Measurements from ENCODE around the gene OR10C1. TPM values are rescaled to one million over a fixed set of nuclear protein-coding genes. Genes with fewer than 3 reads are reported as not detected.

OR10C1 gene
- polyA plus RNA-seq, 3 donors = not detected

- Mint-ChIP-seq H3K36me3 (no peaks in the 10 kb centered on the region), H3K27ac (no peak overlapping the region), H3K4me1 (no peaks in the 10 kb centered on the region), H3K27me3 (ENCODE audit: low read depth in 3 of 3) (peaks cover 0 to 2% (median 0%) of the 10 kb centered on the region in 3 donors), H3K4me3 (no peak overlapping the region), H3K9me3 (peaks cover 0 to 14% (median 2%) of the 10 kb centered on the region in 7 donors)
- Histone ChIP-seq H3K27ac (ENCODE audit: low read depth in 1 of 2, low read length in 2 of 2) (no peak overlapping the region), H3K79me2 (ENCODE audit: insufficient read depth, low read length) (no peaks in the 10 kb centered on the region), H3K27me3 (ENCODE audit: control insufficient read depth in 2 of 2, insufficient read depth in 2 of 2, low read length in 2 of 2) (no peaks in the 10 kb centered on the region), H3K4me3 (replicated peaks in 1 of 3; ENCODE audit: low read depth in 2 of 3, low read length in 3 of 3) (no peak overlapping the region), H3K36me3 (replicated peaks in 1 of 2; ENCODE audit: control insufficient read depth in 1 of 2, insufficient read depth in 2 of 2, low read length in 2 of 2) (no peaks in the 10 kb centered on the region), H2AFZ (ENCODE audit: insufficient read depth, low read depth, low read length, poor library complexity, severe bottlenecking) (no peak overlapping the region), H3K9me3 (replicated peaks in 1 of 2; ENCODE audit: control insufficient read depth in 1 of 2, insufficient read depth in 1 of 2, low read length in 2 of 2) (no peaks in the 10 kb centered on the region), H4K20me1 (ENCODE audit: insufficient read depth, low read length) (no peaks in the 10 kb centered on the region), H3K9ac (ENCODE audit: insufficient read depth, low read length, poor library complexity, severe bottlenecking) (no peak overlapping the region), H3K4me2 (replicated peaks; ENCODE audit: extremely low read depth, low read length, poor library complexity, severe bottlenecking) (no peak overlapping the region), H3K4me1 (ENCODE audit: control insufficient read depth in 1 of 2, insufficient read depth in 2 of 2, low read length in 2 of 2) (no peaks in the 10 kb centered on the region)
- no peak for DNase-seq
- no peak for TF ChIP-seq CTCF (IDR thresholded peaks at IDR 0.05)
- intact Hi-C loops (cut with micrococcal nuclease) = no loop called here
- WGBS (ENCODE audit: insufficient coverage) = 87% methylated on average over 3 of the region's 5 CpGs
Measured at GRCh38 chr6:29478740-29479139, 39.6 kb downstream of the OR10C1 start.

GRCh38 chr6:29479560-29479959, 40.5 kb downstream of the OR10C1 start:
- Histone ChIP-seq H4K20me1 (ENCODE audit: insufficient read depth, low read length) (no peaks in the 10 kb centered on the region), H3K79me2 (ENCODE audit: insufficient read depth, low read length) (no peaks in the 10 kb centered on the region), H3K27me3 (ENCODE audit: control insufficient read depth in 2 of 2, insufficient read depth in 2 of 2, low read length in 2 of 2) (no peaks in the 10 kb centered on the region), H3K9me3 (replicated peaks in 1 of 2; ENCODE audit: control insufficient read depth in 1 of 2, insufficient read depth in 1 of 2, low read length in 2 of 2) (no peaks in the 10 kb centered on the region), H2AFZ (ENCODE audit: insufficient read depth, low read depth, low read length, poor library complexity, severe bottlenecking) (no peak overlapping the region), H3K36me3 (replicated peaks in 1 of 2; ENCODE audit: control insufficient read depth in 1 of 2, insufficient read depth in 2 of 2, low read length in 2 of 2) (no peaks in the 10 kb centered on the region), H3K4me3 (replicated peaks in 1 of 3; ENCODE audit: low read depth in 2 of 3, low read length in 3 of 3) (no peak overlapping the region), H3K4me2 (replicated peaks; ENCODE audit: extremely low read depth, low read length, poor library complexity, severe bottlenecking) (no peak overlapping the region), H3K27ac (ENCODE audit: low read depth in 1 of 2, low read length in 2 of 2) (no peak overlapping the region), H3K4me1 (ENCODE audit: control insufficient read depth in 1 of 2, insufficient read depth in 2 of 2, low read length in 2 of 2) (no peaks in the 10 kb centered on the region), H3K9ac (ENCODE audit: insufficient read depth, low read length, poor library complexity, severe bottlenecking) (no peak overlapping the region)
- 83% methylated on average over 1 of the region's 2 CpGs for WGBS (ENCODE audit: insufficient coverage)
- H3K27me3 Mint-ChIP-seq (ENCODE audit: low read depth in 3 of 3) = peaks cover 0 to 2% (median 0%) of the 10 kb centered on the region in 3 donors
- TF ChIP-seq CTCF (IDR thresholded peaks at IDR 0.05) = no peak
- intact Hi-C loops (cut with micrococcal nuclease) = no loop called here
- peaks cover 0 to 14% (median 2%) of the 10 kb centered on the region in 7 donors for H3K9me3 Mint-ChIP-seq
- no peaks in the 10 kb centered on the region for H3K4me1 Mint-ChIP-seq
- no peaks in the 10 kb centered on the region for H3K36me3 Mint-ChIP-seq
- no peak overlapping the region for H3K27ac Mint-ChIP-seq
- no peak for DNase-seq
- no peak overlapping the region for H3K4me3 Mint-ChIP-seq

Measured in CD14-positive monocyte (primary cell).